Activated CD4-positive, CD25-positive, alpha-beta regulatory T cell treated with anti-CD3 and anti-CD28 coated beads, Interleukin-2, amount 50 U/mL, for 24 hours (primary cell): ENCODE results near the gene NUDT6.
"Not testable (repeated sequence)": the region's sequence is repeated elsewhere in the genome, so short reads cannot be mapped to it uniquely, and the experiment has no call there.

Experiments used
- ATAC-seq, 2 donors: fragments of 150-1000 bp; cut with Tn5 transposase; one replicate each; pipeline ENCODE4 v1.10.0; 2021; ENCODE audit warnings: mild to moderate bottlenecking in 1 of 2, moderate library complexity in 1 of 2

The NUDT6 gene

GRCh38 chr4:122921971-122922876, at the start of gene NUDT6:
Gene NUDT6, minus strand, starts transcription at chr4:122922597. Its CDS starts 25 bp downstream, at chr4:122922572.
- peak; percentile 37 to 49 for ATAC-seq

- ATAC-seq: no peak
Measured at GRCh38 chr4:122968227-122968812, 45.9 kb upstream of the NUDT6 start.

GRCh38 chr4:122967231-122967630, 44.8 kb upstream of the NUDT6 start:
- no peak for ATAC-seq

GRCh38 chr4:122966201-122966600, 43.8 kb upstream of the NUDT6 start:
- ATAC-seq: no peak

GRCh38 chr4:122963216-122963615, 40.8 kb upstream of the NUDT6 start:
- ATAC-seq: no peak

GRCh38 chr4:122960611-122961000, 38.2 kb upstream of the NUDT6 start:
- no peak for ATAC-seq

- no peak for ATAC-seq
Measured at GRCh38 chr4:122959981-122960610, 37.7 kb upstream of the NUDT6 start.

GRCh38 chr4:122959441-122959840, 37.0 kb upstream of the NUDT6 start:
- no peak for ATAC-seq

GRCh38 chr4:122958505-122958904, 36.1 kb upstream of the NUDT6 start:
- ATAC-seq: no peak

- no peak for ATAC-seq
Measured at GRCh38 chr4:122953924-122954323, 31.5 kb upstream of the NUDT6 start.

GRCh38 chr4:122952028-122952427, 29.6 kb upstream of the NUDT6 start:
- ATAC-seq: no peak

- no peak for ATAC-seq
Measured at GRCh38 chr4:122948671-122949070, 26.3 kb upstream of the NUDT6 start.

- ATAC-seq: no peak
Measured at GRCh38 chr4:122946142-122946541, 23.7 kb upstream of the NUDT6 start.

- not testable (repeated sequence) for ATAC-seq
Measured at GRCh38 chr4:122945136-122945535, 22.7 kb upstream of the NUDT6 start.

- no peak for ATAC-seq
Measured at GRCh38 chr4:122932763-122933162, 10.4 kb upstream of the NUDT6 start.

- no peak for ATAC-seq
Measured at GRCh38 chr4:122930862-122931261, 8.5 kb upstream of the NUDT6 start.

- ATAC-seq: no peak
Measured at GRCh38 chr4:122928930-122929329, 6.5 kb upstream of the NUDT6 start.

- peak; percentile 99 for ATAC-seq
Measured at GRCh38 chr4:122922877-122923511, 597 bp upstream of the NUDT6 start.

- ATAC-seq: no peak
Measured at GRCh38 chr4:122921300-122921699, 1.1 kb downstream of the NUDT6 start.

- ATAC-seq: no peak
Measured at GRCh38 chr4:122920473-122920872, 1.9 kb downstream of the NUDT6 start.

GRCh38 chr4:122917731-122918130, 4.7 kb downstream of the NUDT6 start:
- ATAC-seq: no peak

GRCh38 chr4:122914938-122915337, 7.5 kb downstream of the NUDT6 start:
- ATAC-seq: no peak

GRCh38 chr4:122914292-122914904, 8.0 kb downstream of the NUDT6 start:
- ATAC-seq: peak in 1 of 2 donors; percentile 68
